IPS DF 6.9 (cell line): ENCODE results near the gene CELSR2.

Source experiments
- DNase-seq: peaks from one replicate; pipeline ENCODE4 v3.0.0-alpha.2; 2013; ENCODE audit warnings: low read depth, low spot score
- H3K27ac ChIP-seq: one replicate; pipeline ENCODE4 v1.5.1; 2013; ENCODE audit warnings: low read length, control low read depth
- H3K27me3 ChIP-seq: 2 replicates; pipeline ENCODE4 v1.6.1; 2013; ENCODE audit warnings: mild to moderate bottlenecking, low read length; ENCODE audit not compliant: control insufficient read depth, insufficient read depth
- H3K36me3 ChIP-seq: 2 replicates; pipeline ENCODE4 v1.6.1; 2013; ENCODE audit warnings: low read length; ENCODE audit not compliant: control insufficient read depth, insufficient read depth
- H3K4me1 ChIP-seq: 2 replicates; pipeline ENCODE4 v1.6.1; 2013; ENCODE audit warnings: low read length; ENCODE audit not compliant: control insufficient read depth, insufficient read depth
- H3K4me3 ChIP-seq: 2 replicates; pipeline ENCODE4 v1.5.1; 2013; ENCODE audit warnings: mild to moderate bottlenecking, low read length
- H3K9me3 ChIP-seq: 2 replicates; pipeline ENCODE4 v1.6.1; 2013; ENCODE audit warnings: low read length, inconsistent platforms; ENCODE audit not compliant: control insufficient read depth, insufficient read depth
- WGBS: extraction: QIAGEN DNeasy Blood & Tissue Kit; methylation state at CpG from one replicate; pipeline ENCODE4 v1.1.7; 2013; ENCODE audit warnings: mixed read lengths, missing lambda C conversion rate; ENCODE audit not compliant: insufficient read length, insufficient coverage; 5-methylcytosine and 5-hydroxymethylcytosine counted together

CELSR2 gene

DNA sequence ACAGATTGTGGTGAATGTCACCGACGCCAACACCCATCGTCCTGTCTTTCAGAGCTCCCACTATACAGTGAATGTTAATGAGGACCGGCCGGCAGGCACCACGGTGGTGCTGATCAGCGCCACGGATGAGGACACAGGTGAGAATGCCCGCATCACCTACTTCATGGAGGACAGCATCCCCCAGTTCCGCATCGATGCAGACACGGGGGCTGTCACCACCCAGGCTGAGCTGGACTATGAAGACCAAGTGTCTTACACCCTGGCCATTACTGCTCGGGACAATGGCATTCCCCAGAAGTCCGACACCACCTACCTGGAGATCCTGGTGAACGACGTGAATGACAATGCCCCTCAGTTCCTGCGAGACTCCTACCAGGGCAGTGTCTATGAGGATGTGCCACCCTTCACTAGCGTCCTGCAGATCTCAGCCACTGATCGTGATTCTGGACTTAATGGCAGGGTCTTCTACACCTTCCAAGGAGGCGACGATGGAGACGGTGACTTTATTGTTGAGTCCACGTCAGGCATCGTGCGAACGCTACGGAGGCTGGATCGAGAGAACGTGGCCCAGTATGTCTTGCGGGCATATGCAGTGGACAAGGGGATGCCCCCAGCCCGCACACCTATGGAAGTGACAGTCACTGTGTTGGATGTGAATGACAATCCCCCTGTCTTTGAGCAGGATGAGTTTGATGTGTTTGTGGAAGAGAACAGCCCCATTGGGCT lies 3.0 kb downstream of the CELSR2 start:
- no peaks in the 10 kb centered on the region for H3K9me3 ChIP-seq
- no peak overlapping the region for H3K27ac ChIP-seq
- no CpG with 5 or more reads among the region's 31 CpGs for WGBS
- no peak overlapping the region for H3K4me3 ChIP-seq
- no peaks in the 10 kb centered on the region for H3K36me3 ChIP-seq
- 0 out of 2 replicates have a peak, but pooled peaks cover 5% of the 10 kb centered on the region for H3K27me3 ChIP-seq
- H3K4me1 ChIP-seq = peaks cover 21% of the 10 kb centered on the region
- no peak for DNase-seq

DNA sequence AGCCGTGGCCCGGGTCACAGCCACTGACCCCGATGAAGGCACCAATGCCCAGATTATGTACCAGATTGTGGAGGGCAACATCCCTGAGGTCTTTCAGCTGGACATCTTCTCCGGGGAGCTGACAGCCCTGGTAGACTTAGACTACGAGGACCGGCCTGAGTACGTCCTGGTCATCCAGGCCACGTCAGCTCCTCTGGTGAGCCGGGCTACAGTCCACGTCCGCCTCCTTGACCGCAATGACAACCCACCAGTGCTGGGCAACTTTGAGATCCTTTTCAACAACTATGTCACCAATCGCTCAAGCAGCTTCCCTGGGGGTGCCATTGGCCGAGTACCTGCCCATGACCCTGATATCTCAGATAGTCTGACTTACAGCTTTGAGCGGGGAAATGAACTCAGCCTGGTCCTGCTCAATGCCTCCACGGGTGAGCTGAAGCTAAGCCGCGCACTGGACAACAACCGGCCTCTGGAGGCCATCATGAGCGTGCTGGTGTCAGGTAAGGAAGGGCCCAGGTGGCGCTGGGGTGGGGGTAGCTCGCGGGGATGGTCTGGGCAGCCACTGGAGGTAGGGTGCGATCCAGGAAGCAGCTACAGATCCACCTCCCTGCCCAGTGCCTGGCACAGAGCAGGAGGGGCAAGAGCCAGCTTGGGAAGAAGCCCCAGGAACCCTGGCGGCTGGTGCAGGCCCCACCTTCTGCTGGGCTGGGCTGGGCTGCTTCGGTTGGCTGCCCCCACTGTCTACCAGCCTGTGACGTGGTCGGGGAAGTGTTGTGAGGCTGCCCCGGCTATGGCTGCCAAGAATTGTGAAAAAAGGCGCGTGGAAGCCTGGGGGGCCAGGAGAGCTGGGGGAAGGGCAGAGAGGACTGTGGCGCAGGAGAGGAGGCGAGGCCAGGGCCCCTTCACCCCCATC lies 3.8 kb downstream of the CELSR2 start:
- Histone ChIP-seq H3K9me3 (no peaks in the 10 kb centered on the region), H3K4me1 (peaks cover 21% of the 10 kb centered on the region), H3K36me3 (no peaks in the 10 kb centered on the region; the same call in 1 of the 2 replicates), H3K27me3 (0 out of 2 replicates have a peak, but pooled peaks cover 5% of the 10 kb centered on the region), H3K27ac (no peak overlapping the region), H3K4me3 (no peak overlapping the region)
- DNase-seq = no peak
- no CpG with 5 or more reads among the region's 33 CpGs for whole genome bisulfite sequencing

DNA sequence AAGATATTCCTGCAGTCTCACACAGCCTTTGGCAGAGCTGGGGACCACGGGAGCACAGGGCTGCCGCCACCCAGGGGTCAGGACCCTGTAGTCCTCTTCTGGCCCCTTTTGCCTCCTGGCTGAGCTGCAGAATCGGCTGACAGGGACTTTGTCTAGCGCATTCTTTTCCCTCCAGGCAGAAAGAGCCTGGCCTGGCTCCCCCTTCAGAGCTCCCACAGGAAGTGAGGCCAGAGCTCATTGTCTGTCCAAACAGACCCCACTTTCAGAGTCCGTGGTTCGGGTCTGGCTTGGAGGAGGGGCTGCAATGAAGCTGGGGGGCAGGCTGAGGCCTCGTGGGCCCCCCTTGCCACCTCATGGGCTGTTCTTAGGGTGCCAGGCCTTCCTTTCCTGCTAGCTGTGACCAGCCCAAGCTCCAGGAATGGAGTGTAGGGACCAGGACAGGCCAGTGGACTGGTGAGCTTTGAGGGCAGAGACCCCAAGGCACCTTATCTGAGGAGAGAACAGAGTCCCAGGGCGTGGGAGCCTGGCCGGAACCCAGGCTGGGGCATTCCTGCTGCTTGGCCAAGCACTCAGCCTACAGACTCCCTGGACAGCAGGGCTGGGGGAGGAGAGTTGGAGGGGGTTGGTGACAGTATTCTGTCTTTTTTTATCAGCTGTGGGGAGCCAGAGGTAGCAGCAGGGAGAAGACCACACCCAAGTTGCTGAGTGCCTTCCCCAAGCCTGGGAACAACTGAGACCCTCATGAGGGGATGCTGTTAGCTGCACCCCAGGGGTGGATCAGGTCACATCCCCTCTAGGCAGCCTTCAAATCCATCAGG lies 4.7 kb downstream of the CELSR2 start:
- no peak for DNase-seq
- Histone ChIP-seq H3K27ac (no peak overlapping the region), H3K9me3 (no peaks in the 10 kb centered on the region), H3K36me3 (peaks cover 5% of the 10 kb centered on the region; the same call in 1 of the 2 replicates), H3K4me3 (no peak overlapping the region), H3K27me3 (0 out of 2 replicates have a peak, but pooled peaks cover 5% of the 10 kb centered on the region), H3K4me1 (peaks cover 15% of the 10 kb centered on the region)
- no CpG with 5 or more reads among the region's 9 CpGs for WGBS

DNA sequence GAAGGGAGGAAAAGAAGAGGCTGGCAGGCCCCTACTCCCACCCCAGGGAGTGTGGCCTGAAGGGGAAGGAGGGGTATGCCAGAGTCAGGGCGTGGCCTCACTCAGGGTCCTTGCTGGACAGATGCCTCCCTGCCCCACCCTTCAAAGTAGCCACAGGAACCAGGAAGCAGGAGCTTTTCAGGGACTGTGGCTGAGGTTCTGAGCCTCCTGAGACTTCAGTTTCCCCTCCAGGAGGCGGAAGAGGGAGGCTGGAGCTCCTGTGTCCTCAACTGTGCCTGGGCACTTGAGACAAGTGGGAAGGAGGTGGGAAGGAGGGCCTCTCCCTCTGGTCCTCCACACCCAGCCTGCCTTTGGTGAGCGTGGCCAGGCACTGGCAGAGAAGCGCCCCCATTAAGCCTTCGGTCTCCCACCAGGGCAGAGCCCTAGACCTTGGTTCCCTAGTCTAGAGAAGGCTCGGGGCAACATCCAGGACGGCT lies 5.3 kb downstream of the CELSR2 start:
- Histone ChIP-seq H3K4me3 (no peak overlapping the region), H3K36me3 (peaks cover 7% of the 10 kb centered on the region; the same call in 1 of the 2 replicates), H3K27me3 (0 out of 2 replicates have a peak, but pooled peaks cover 5% of the 10 kb centered on the region), H3K9me3 (no peaks in the 10 kb centered on the region), H3K27ac (no peak overlapping the region), H3K4me1 (peaks cover 15% of the 10 kb centered on the region)
- DNase-seq = no peak
- no CpG with 5 or more reads among the region's 7 CpGs for whole genome bisulfite sequencing

DNA sequence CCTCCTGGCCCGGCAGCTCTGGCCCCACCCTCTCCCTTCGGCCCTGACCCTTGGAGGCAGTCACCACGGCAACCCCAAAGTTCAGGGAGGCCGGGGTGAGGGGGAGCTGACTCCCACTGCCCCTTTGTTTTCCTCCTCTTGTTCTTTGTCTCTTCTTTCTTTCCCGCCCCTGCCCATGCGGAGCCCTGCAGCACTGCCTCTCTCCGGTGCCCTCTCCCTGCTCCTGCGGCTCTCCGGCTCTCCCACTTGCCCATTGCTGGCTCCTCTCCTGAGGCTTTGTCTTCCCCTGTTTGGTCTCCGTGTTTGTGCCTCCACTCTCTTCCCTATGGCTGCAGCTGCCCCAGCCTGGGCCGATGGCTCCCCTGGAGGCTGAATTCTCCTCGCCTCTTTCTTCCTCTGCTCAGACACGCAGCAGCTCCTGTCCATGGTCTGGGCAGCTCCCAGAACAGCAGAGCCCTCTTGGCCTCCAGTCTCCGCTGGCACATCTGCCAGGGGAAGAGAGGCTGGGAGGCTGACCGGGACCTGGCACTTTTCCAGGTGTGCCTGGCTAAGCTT lies 5.8 kb downstream of the CELSR2 start:
- Histone ChIP-seq H3K36me3 (peaks cover 7% of the 10 kb centered on the region; the same call in 1 of the 2 replicates), H3K4me3 (no peak overlapping the region), H3K27ac (no peak overlapping the region), H3K9me3 (no peaks in the 10 kb centered on the region), H3K27me3 (0 out of 2 replicates have a peak, but pooled peaks cover 4% of the 10 kb centered on the region), H3K4me1 (peaks cover 16% of the 10 kb centered on the region)
- WGBS = no CpG with 5 or more reads among the region's 15 CpGs
- no peak for DNase-seq

DNA sequence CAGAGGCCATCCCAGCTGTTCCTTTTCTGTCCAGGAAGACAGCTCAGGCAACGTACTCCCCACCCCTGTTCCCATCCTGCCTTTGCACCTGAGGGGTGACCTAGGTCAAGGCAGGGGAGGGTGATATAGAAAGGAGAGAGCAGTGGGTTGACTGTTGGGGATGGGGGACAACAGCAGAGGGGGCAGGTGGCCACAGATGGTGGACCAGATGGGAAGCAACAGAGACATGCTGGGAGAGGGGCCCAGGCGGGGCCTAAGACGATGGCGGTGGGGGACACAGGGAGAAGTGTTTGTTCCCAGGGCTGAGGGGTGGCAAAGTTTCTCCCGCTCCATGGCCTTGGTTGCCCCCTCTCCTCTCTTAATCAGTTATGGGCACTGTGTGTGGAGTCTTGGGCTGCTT lies 6.3 kb downstream of the CELSR2 start:
- WGBS = no CpG with 5 or more reads among the region's 5 CpGs
- Histone ChIP-seq H3K4me1 (peaks cover 13% of the 10 kb centered on the region), H3K27ac (no peak overlapping the region)

DNA sequence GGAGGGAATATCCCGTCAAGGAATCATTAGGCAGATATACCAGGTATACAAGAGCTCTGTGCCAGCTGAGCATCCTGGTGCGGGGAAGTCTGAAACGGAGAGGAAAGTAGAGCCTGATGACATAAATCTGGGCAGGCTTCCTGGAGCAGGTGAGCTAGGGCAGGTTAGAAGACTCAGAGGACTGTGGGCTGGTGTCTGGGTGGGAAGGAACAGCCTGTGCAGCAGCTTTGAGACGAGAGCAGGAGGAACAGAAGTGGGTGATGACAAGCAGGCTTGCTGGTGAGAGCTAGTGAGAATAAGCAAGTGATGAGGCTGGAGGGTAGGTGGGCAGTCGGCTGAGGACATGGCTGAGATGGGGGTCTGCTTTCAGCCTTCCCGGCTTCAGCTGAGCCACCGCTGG lies 6.7 kb downstream of the CELSR2 start:
- DNase-seq = no peak

More for the DNA sequence above, 6.3 kb downstream of the CELSR2 start:
- no peak for DNase-seq
- H3K27me3 ChIP-seq = no peaks in the 10 kb centered on the region
- H3K36me3 ChIP-seq = peaks cover 7% of the 10 kb centered on the region; the same call in 1 of the 2 replicates
- H3K9me3 ChIP-seq = no peaks in the 10 kb centered on the region
- no peak overlapping the region for H3K4me3 ChIP-seq

DNA sequence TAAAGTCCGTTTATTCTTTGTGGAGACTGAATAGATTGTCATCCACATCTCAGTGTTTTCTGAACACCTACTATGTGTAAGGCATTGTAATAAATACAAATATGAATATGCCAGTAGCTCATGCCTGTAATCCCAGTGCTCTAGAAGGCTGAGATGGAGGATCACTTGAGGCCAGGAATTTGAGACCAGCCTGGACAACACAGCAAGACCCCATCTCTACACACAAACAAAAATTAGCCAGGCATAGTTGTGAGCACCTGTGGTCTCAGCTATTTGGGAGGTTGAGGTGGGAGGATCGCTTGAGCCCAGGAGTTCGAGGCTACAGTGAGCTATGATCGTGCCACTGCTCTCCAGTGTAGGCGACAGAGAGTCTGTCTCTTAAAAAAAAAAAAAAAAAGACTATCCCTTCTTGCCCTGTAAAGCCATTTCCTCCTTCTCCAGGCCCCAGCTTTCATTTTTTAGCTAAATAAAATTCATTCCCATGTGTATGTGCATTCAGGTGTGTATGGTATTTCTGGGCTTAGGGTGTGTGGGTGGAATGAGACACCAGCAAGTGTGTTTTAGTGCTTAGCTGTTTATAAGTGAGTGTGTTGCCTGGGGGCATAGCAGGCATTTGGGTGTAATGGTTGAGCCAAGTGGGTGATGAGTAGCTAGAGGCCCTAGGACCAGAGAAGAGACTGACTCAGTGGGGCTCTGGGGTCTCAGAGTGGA lies 7.8 kb downstream of the CELSR2 start:
- H3K4me1 ChIP-seq = peaks cover 13% of the 10 kb centered on the region
- no CpG with 5 or more reads among the region's 5 CpGs for WGBS
- H3K36me3 ChIP-seq = peaks cover 15% of the 10 kb centered on the region
- no peaks in the 10 kb centered on the region for H3K9me3 ChIP-seq
- no peak overlapping the region for H3K27ac ChIP-seq
- no peak for DNase-seq
- H3K4me3 ChIP-seq = no peak overlapping the region
- H3K27me3 ChIP-seq = no peaks in the 10 kb centered on the region

More for the DNA sequence above, 6.7 kb downstream of the CELSR2 start:
- H3K4me3 ChIP-seq = no peak overlapping the region
- no peaks in the 10 kb centered on the region for H3K9me3 ChIP-seq
- WGBS = no CpG with 5 or more reads among the region's 7 CpGs
- peaks cover 13% of the 10 kb centered on the region for H3K4me1 ChIP-seq
- H3K36me3 ChIP-seq = peaks cover 9% of the 10 kb centered on the region; the same call in 1 of the 2 replicates
- H3K27ac ChIP-seq = no peak overlapping the region
- no peaks in the 10 kb centered on the region for H3K27me3 ChIP-seq

DNA sequence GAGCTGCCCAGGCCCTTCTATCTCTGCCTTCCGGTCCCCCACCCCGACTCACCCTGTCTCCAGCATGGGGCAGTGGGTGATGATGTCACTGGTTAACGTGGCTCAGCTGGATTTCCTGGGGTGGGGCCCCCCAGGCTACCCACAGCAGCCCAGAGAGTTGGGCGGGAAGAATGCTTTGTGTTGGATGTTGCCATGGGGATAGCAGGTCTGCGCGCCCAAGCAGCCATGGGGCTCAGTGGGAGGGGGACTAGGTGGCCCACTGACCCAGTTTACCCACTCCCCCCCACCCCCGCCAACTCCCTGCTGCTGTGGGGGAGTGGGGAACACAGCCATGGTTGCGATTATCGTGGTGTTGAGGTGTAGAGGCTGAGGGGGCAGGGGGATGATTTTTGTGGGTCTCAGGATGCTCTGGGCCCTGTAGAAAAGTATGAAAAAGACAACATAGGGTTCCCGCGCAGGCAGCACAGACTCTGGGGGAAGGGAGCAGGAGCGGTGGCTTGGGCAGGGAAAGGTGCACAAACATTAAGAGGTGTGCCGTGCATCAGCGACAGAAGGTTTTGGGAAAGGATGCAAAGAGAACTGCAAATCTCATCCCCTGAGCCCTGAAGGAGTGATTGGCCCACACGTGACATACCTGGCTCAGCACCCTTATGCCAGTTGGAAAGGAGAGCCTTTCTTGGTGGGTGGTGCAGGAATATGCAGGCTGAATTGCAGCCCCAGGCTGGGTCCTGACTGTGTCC lies 8.5 kb downstream of the CELSR2 start:
- no CpG with 5 or more reads among the region's 15 CpGs for WGBS
- H3K4me3 ChIP-seq = no peak overlapping the region
- H3K9me3 ChIP-seq = no peaks in the 10 kb centered on the region
- H3K4me1 ChIP-seq = peaks cover 13% of the 10 kb centered on the region
- no peak overlapping the region for H3K27ac ChIP-seq
- DNase-seq = no peak
- H3K36me3 ChIP-seq = peaks cover 15% of the 10 kb centered on the region
- H3K27me3 ChIP-seq = no peaks in the 10 kb centered on the region
